Measurements from ENCODE around the gene SORT1. TPM values are rescaled to one million over a fixed set of nuclear protein-coding genes. Genes with fewer than 3 reads are reported as not detected.

Gene SORT1
- total RNA-seq, 2 experiments from 2014 or later: 21.8 to 45.5 TPM

DNA sequence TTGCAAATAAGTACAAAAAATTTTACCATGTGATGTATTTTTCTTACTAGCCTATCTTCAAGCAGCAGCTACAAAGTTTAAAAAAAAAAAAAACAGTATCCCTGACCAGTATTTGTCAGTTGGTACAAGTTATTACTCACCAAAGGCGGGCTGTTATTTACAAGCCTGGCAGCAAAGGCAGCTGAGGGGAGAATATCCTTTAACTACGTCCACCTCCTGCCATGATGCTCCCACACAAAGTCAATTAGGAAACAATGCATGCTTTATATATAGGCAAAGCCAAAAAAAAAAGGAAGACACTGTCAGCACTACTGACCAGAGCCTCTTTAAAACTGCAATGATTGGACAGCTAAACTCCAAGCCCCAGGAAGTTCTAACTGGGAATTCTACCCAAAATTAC lies 14.8 kb upstream of the SORT1 start:
- CTCF ChIA-PET (ENCODE audit: unreplicated experiment): no interaction called here
- no peak for TF ChIP-seq EZH2phosphoT487 (IDR thresholded peaks at IDR 0.05; ENCODE audit: borderline replicate concordance, low read depth, low read length)
- TF ChIP-seq, protein P1, sequence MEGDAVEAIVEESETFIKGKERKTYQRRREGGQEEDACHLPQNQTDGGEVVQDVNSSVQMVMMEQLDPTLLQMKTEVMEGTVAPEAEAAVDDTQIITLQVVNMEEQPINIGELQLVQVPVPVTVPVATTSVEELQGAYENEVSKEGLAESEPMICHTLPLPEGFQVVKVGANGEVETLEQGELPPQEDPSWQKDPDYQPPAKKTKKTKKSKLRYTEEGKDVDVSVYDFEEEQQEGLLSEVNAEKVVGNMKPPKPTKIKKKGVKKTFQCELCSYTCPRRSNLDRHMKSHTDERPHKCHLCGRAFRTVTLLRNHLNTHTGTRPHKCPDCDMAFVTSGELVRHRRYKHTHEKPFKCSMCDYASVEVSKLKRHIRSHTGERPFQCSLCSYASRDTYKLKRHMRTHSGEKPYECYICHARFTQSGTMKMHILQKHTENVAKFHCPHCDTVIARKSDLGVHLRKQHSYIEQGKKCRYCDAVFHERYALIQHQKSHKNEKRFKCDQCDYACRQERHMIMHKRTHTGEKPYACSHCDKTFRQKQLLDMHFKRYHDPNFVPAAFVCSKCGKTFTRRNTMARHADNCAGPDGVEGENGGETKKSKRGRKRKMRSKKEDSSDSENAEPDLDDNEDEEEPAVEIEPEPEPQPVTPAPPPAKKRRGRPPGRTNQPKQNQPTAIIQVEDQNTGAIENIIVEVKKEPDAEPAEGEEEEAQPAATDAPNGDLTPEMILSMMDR (conservative IDR thresholded peaks at IDR 0.05; ENCODE audit: low read length): no peak
- Histone ChIP-seq H3K27ac (ENCODE audit: low read depth, low read length, poor library complexity, severe bottlenecking) (no peak overlapping the region), H3K36me3 (ENCODE audit: insufficient read depth, low read length) (peaks cover 100% of the 10 kb centered on the region), H3K9me3 (ENCODE audit: low read length) (no peaks in the 10 kb centered on the region), H3K4me2 (ENCODE audit: low read length) (no peak overlapping the region), H3K9me2 (ENCODE audit: insufficient read depth, low read length) (no peaks in the 10 kb centered on the region), H2AFZ (ENCODE audit: low read length) (no peak overlapping the region), H3K4me3 (ENCODE audit: low read depth, low read length, poor library complexity, severe bottlenecking) (no peak overlapping the region), H4K20me1 (ENCODE audit: insufficient read depth, low read length) (peaks cover 6% of the 10 kb centered on the region; the same call in 1 of the 2 replicates), H3K4me1 (ENCODE audit: insufficient read depth, low read length, poor library complexity, severe bottlenecking) (no peaks in the 10 kb centered on the region), H3K79me2 (ENCODE audit: insufficient read depth, low read depth, low read length) (peaks cover 7% of the 10 kb centered on the region; the same call in 1 of the 2 replicates)
- no peak for DNase-seq (ENCODE audit: low spot score)
- intact Hi-C loops (cut with micrococcal nuclease; ENCODE audit: unreplicated experiment): no loop called here
- POLR2A ChIA-PET: interaction anchor here (0.6 to 1.5 kb wide), 4 partner anchors 9 to 168 kb away, joined by 3 to 4 read pairs (median 4); no protein-coding TSS in a partner anchor
- no TSS peak for BruUV-seq (replicated peaks)

DNA sequence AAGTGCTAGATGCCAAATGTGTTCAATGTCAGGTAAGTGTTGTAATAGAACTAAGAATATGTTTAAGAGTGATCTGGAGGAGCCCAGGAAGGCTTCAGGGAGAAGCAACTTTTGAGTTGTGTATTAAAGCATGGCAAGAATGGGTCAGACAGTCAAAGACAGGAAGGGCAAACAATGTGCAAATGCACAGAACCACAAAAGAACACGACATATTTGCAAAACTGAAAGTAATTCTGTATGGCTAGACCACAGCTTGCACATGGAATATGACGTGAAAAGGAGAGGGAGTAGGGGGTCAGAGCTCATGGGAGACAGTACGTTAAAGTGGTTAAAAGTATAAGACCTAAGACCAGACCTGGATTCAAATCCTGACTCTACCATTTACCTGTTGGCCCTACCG lies 7.1 kb upstream of the SORT1 start:
- no peaks in the 10 kb centered on the region for H4K20me1 ChIP-seq (ENCODE audit: insufficient read depth, low read length)
- CTCF ChIA-PET (ENCODE audit: unreplicated experiment): no interaction called here
- intact Hi-C loops (cut with micrococcal nuclease; ENCODE audit: unreplicated experiment): no loop called here
- POLR2A ChIA-PET: no interaction called here
- peaks cover 9% of the 10 kb centered on the region for H3K4me1 ChIP-seq (ENCODE audit: insufficient read depth, low read length, poor library complexity, severe bottlenecking)
- TF ChIP-seq, protein P1 (conservative IDR thresholded peaks at IDR 0.05; ENCODE audit: low read length): no peak
- no peak for TF ChIP-seq EZH2phosphoT487 (IDR thresholded peaks at IDR 0.05; ENCODE audit: borderline replicate concordance, low read depth, low read length)
- no peak overlapping the region for H3K4me2 ChIP-seq (ENCODE audit: low read length)
- BruUV-seq (replicated peaks): no TSS peak
- peaks cover 97% of the 10 kb centered on the region for H3K36me3 ChIP-seq (ENCODE audit: insufficient read depth, low read length)
- no peak overlapping the region for H3K27ac ChIP-seq (ENCODE audit: low read depth, low read length, poor library complexity, severe bottlenecking)
- peaks cover 7% of the 10 kb centered on the region; the same call in 1 of the 2 replicates for H3K79me2 ChIP-seq (ENCODE audit: insufficient read depth, low read depth, low read length)
- no peak overlapping the region for H2AFZ ChIP-seq (ENCODE audit: low read length)
- H3K9me2 ChIP-seq (ENCODE audit: insufficient read depth, low read length): no peaks in the 10 kb centered on the region
- DNase-seq (ENCODE audit: low spot score): no peak
- no peak overlapping the region for H3K4me3 ChIP-seq (ENCODE audit: low read depth, low read length, poor library complexity, severe bottlenecking)
- H3K9me3 ChIP-seq (ENCODE audit: low read length): no peaks in the 10 kb centered on the region

DNA sequence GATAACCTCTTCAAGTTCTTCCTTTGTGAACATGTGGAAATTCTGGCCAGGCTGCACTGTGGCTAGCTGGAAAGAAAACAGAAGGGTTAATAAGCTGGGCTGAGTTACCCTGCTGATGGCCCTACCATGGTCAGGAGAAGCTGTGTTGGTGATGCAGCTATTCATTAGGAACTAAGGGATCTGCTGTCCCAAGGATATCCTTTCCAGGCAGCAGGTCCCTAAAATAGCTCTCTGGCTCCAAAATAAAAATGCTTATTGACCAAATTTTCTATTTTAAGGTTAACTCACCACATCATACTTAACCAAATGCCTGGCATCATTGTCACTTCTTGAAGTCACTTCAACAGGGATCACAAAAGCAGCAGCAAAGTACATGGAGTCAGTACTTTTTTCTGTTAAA lies 4.3 kb upstream of the SORT1 start:
- BruUV-seq (replicated peaks): no TSS peak
- no peaks in the 10 kb centered on the region for H3K9me2 ChIP-seq (ENCODE audit: insufficient read depth, low read length)

More for the DNA sequence above, 4.3 kb upstream of the SORT1 start:
- TF ChIP-seq, protein P1 (conservative IDR thresholded peaks at IDR 0.05; ENCODE audit: low read length): no peak
- TF ChIP-seq EZH2phosphoT487 (IDR thresholded peaks at IDR 0.05; ENCODE audit: borderline replicate concordance, low read depth, low read length): no peak
- H3K27ac ChIP-seq (ENCODE audit: low read depth, low read length, poor library complexity, severe bottlenecking): no peak overlapping the region
- POLR2A ChIA-PET: interaction anchor here (0.7 to 1.9 kb wide), 5 partner anchors 13 to 177 kb away, joined by 3 to 7 read pairs (median 4); no protein-coding TSS in a partner anchor
- H3K9me3 ChIP-seq (ENCODE audit: low read length): no peaks in the 10 kb centered on the region
- DNase-seq (ENCODE audit: low spot score): no peak
- no peak overlapping the region for H3K4me3 ChIP-seq (ENCODE audit: low read depth, low read length, poor library complexity, severe bottlenecking)
- H4K20me1 ChIP-seq (ENCODE audit: insufficient read depth, low read length): peaks cover 6% of the 10 kb centered on the region; the same call in 1 of the 2 replicates
- no peak overlapping the region for H2AFZ ChIP-seq (ENCODE audit: low read length)
- intact Hi-C loops (cut with micrococcal nuclease; ENCODE audit: unreplicated experiment): no loop called here
- peaks cover 22% of the 10 kb centered on the region for H3K4me1 ChIP-seq (ENCODE audit: insufficient read depth, low read length, poor library complexity, severe bottlenecking)
- peaks cover 9% of the 10 kb centered on the region; the same call in 1 of the 2 replicates for H3K79me2 ChIP-seq (ENCODE audit: insufficient read depth, low read depth, low read length)
- CTCF ChIA-PET (ENCODE audit: unreplicated experiment): no interaction called here
- no peak overlapping the region for H3K4me2 ChIP-seq (ENCODE audit: low read length)
- peaks cover 74% of the 10 kb centered on the region for H3K36me3 ChIP-seq (ENCODE audit: insufficient read depth, low read length)
